ENCODE data around the gene CXCR2.
"Not testable (repeated sequence)": the region's sequence is repeated elsewhere in the genome, so short reads cannot be mapped to it uniquely, and the experiment has no call there.

- TF ChIP-seq EP300 (IDR thresholded peaks at IDR 0.05; ENCODE audit: borderline replicate concordance in 1 of 2, control insufficient read depth in 1 of 2, low read depth in 2 of 2, low read length in 2 of 2); NKRF (conservative IDR thresholded peaks at IDR 0.05); GABPA (IDR thresholded peaks at IDR 0.05; ENCODE audit: low read depth); MXI1 (IDR thresholded peaks at IDR 0.05; ENCODE audit: low read depth, low read length); SIN3A (IDR thresholded peaks at IDR 0.05; ENCODE audit: low read depth, low read length); CTCF (IDR thresholded peaks at IDR 0.05 in 2 of 3, conservative IDR thresholded peaks at IDR 0.05 in 1 of 3; ENCODE audit: control insufficient read depth in 2 of 3, extremely low read depth in 1 of 3, insufficient read depth in 1 of 3, low read depth in 3 of 3, low read length in 3 of 3); BCLAF1 (IDR thresholded peaks at IDR 0.05); MAX (IDR thresholded peaks at IDR 0.05; ENCODE audit: low read depth, low read length); POLR2A (IDR thresholded peaks at IDR 0.05; ENCODE audit: low read depth, low read length); RAD21 (IDR thresholded peaks at IDR 0.05; ENCODE audit: insufficient read depth, low read depth, low read length); TAF1 (IDR thresholded peaks at IDR 0.05; ENCODE audit: borderline replicate concordance, low read depth, low read length); BRCA1 (IDR thresholded peaks at IDR 0.05; ENCODE audit: low read depth, low read length); EZH2 (IDR thresholded peaks at IDR 0.05; ENCODE audit: borderline replicate concordance, control insufficient read depth, low read depth, low read length): not testable (repeated sequence)
These were observed 4.0 kb upstream of the CXCR2 start for GRCh38 chr2:218121789-218122188.
